ENCODE data around the gene OLFM2. TPM values are rescaled to one million over a fixed set of nuclear protein-coding genes. Genes with fewer than 3 reads are reported as not detected.

The OLFM2 gene
- total RNA-seq, 1 experiment from 2014 or later, result 75.6 TPM

GRCh38 chr19:9941231-9941630, 4.9 kb upstream of the OLFM2 start:
- Histone ChIP-seq H4K91ac (ENCODE audit: insufficient read length, low read depth, low read length) (no peak overlapping the region), H3K14ac (ENCODE audit: insufficient read depth, low read length) (no peak overlapping the region), H3K4ac (ENCODE audit: low read depth, low read length) (no peak overlapping the region), H4K20me1 (ENCODE audit: control insufficient read depth, insufficient read depth, insufficient read length) (no peaks in the 10 kb centered on the region), H2BK12ac (ENCODE audit: insufficient read length, low read depth, low read length) (no peak overlapping the region), H2AK5ac (ENCODE audit: insufficient read length, low read length) (no peak overlapping the region), H4K5ac (ENCODE audit: insufficient read length, low read depth, low read length) (no peak overlapping the region), H3T11ph (ENCODE audit: low read length) (no peak overlapping the region), H3K56ac (ENCODE audit: insufficient read length, low read depth, low read length) (no peak overlapping the region), H3K18ac (ENCODE audit: insufficient read length, low read depth, low read length) (no peak overlapping the region), H3K79me1 (ENCODE audit: insufficient read depth, low read depth, low read length, poor library complexity, severe bottlenecking) (no peaks in the 10 kb centered on the region), H3K9ac (ENCODE audit: extremely low read depth, insufficient read length, low read length) (no peak overlapping the region), H3K23ac (ENCODE audit: insufficient read length, low read depth, low read length) (no peak overlapping the region), H3K4me1 (ENCODE audit: insufficient read depth, low read length) (peaks cover 2% of the 10 kb centered on the region; the same call in 1 of the 2 replicates), H3K9me3 (ENCODE audit: control insufficient read depth, low read depth, low read length) (no peaks in the 10 kb centered on the region), H2BK5ac (ENCODE audit: insufficient read length, low read length) (no peak overlapping the region), H3K4me2 (ENCODE audit: insufficient read depth, insufficient read length, low read length) (no peak overlapping the region), H2BK20ac (ENCODE audit: low read depth, low read length, poor library complexity, severe bottlenecking) (no peak overlapping the region), H3K27me3 (ENCODE audit: insufficient read depth, low read length) (no peaks in the 10 kb centered on the region), H2BK120ac (ENCODE audit: low read depth, low read length, poor library complexity, severe bottlenecking) (no peak overlapping the region), H3K27ac (ENCODE audit: insufficient read length, low read depth, low read length) (no peak overlapping the region), H2BK15ac (ENCODE audit: low read depth, low read length) (no peak overlapping the region), H4K8ac (replicated peaks; ENCODE audit: insufficient read length, low read depth, low read length) (no peak overlapping the region), H3K79me2 (ENCODE audit: insufficient read depth, low read length) (no peaks in the 10 kb centered on the region), H3K23me2 (ENCODE audit: insufficient read length, low read depth, low read length, poor library complexity, severe bottlenecking) (no peaks in the 10 kb centered on the region), H2AFZ (ENCODE audit: low read length) (no peak overlapping the region)
- no peak for TF ChIP-seq CTCF (conservative IDR thresholded peaks at IDR 0.05)
- no peak for DNase-seq
- H3K4me1 Mint-ChIP-seq, result peaks cover 10 to 30% of the 10 kb centered on the region in 2 experiments
- peaks cover 0 to 5% (median 2%) of the 10 kb centered on the region in 3 experiments; a peak in 3 of 7 replicates for H3K36me3 Mint-ChIP-seq (ENCODE audit: insufficient read depth in 1 of 3, low read depth in 3 of 3)
- H3K27me3 Mint-ChIP-seq (ENCODE audit: low read depth), result peaks cover 34% of the 10 kb centered on the region
- no peak overlapping the region for H3K4me3 Mint-ChIP-seq
- no peak overlapping the region; a peak in 1 of 7 replicates for H3K27ac Mint-ChIP-seq
- peaks cover 8 to 13% of the 10 kb centered on the region in 2 experiments for H3K9me3 Mint-ChIP-seq
- WGBS (ENCODE audit: extremely low coverage, insufficient read length, low lambda C conversion rate), result no CpG with 5 or more reads among the region's 1 CpG
